OCI-M2 (cell line): Measurements from ENCODE around the gene PLXDC1.

Experiments
- DNase-seq: peaks from one replicate; lab custom pipeline; 2025; ENCODE audit not compliant: unreplicated experiment; lab: John Stamatoyannopoulos, UW

PLXDC1 gene

GRCh38 chr17:39151150-39151942, at the start of gene PLXDC1:
TSS of gene PLXDC1 (minus strand) at chr17:39151637. CDS start at chr17:39151437, 200 bp downstream.
- no peak for DNase-seq

DNA sequence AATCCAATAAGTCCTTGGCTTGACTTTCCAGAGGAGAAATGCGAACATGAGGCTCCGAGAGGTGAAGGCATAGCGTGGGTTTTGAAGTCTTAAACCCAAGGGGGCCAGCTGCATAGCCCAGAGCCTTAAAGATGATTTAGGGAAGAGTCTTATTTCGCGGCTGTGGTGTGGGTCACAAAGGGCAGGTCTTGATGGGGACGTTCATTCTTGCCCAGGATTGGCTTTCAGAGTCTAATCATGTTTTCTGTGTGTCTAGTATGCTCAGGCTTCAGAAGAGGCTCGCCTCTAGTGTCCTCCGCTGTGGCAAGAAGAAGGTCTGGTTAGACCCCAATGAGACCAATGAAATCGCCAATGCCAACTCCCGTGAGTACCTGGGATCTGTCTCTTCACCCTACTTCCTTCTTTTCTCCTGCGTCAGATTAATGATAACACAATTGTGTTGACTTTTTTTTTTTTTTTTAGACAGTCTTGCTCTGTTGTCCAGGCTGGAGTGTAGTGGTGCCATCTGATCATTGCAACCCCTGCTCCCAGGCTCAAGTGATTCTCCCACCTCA, 49.6 kb upstream of the PLXDC1 start:
- DNase-seq, result no peak

- no peak for DNase-seq
Observed at GRCh38 chr17:39200070-39200879, 48.8 kb upstream of the PLXDC1 start, which contains the start of gene RPL19. TSS of gene RPL19 (plus strand) at chr17:39200283. CDS start at chr17:39200345, 62 bp downstream.

- peak; percentile 68 for DNase-seq
Observed at GRCh38 chr17:39199820-39200069, 48.3 kb upstream of the PLXDC1 start.

DNA sequence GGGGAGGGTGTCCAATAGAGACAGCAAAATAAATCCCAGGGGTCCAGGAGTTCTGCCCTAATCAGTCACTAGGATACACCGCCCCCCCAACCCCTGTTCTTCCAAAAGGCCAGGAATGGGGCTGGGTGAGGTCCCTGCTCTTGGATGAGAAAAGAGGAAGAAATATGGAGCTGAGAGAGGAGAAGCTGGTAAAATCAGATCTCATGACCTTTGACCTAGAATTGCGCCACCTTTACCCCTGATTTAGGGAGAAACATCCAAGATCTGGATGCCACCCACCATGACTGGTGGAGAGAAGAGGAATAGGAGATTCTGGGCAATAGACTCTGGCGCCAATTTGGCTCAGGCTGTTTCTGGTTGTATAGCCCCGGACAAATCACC, 46.7 kb upstream of the PLXDC1 start:
- no peak for DNase-seq

- no peak for DNase-seq
Observed at GRCh38 chr17:39197380-39198185, 46.1 kb upstream of the PLXDC1 start, which contains the start of gene CACNB1. TSS of gene CACNB1 (minus strand) at chr17:39197669. CDS start at chr17:39197495, 174 bp downstream.

DNA sequence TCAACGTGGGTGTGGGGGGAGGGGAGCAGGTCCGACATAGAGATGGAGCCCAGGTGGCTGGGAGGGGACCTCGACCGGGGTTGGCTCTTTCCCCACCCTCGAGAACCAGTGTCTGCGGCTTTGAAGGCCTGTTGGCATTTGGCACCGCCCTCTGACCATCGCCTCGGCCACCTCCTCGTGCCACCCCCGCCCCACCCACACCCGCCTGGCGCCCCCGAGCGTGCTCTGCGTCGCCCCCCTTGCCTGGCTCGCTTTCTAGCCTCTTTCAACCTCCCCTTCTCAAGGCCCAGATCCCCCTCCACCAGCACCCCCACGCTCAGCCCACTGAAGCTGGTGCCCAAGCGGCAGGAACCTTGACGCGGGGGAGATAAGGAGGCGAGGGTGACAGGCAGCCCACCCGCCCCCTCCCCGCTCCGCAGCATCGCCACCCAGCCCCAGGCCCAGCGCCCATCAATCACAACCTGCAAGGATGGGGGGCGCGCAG, 45.4 kb upstream of the PLXDC1 start:
- no peak for DNase-seq

- DNase-seq, result no peak
Observed at GRCh38 chr17:39196241-39196807, 44.9 kb upstream of the PLXDC1 start.

DNA sequence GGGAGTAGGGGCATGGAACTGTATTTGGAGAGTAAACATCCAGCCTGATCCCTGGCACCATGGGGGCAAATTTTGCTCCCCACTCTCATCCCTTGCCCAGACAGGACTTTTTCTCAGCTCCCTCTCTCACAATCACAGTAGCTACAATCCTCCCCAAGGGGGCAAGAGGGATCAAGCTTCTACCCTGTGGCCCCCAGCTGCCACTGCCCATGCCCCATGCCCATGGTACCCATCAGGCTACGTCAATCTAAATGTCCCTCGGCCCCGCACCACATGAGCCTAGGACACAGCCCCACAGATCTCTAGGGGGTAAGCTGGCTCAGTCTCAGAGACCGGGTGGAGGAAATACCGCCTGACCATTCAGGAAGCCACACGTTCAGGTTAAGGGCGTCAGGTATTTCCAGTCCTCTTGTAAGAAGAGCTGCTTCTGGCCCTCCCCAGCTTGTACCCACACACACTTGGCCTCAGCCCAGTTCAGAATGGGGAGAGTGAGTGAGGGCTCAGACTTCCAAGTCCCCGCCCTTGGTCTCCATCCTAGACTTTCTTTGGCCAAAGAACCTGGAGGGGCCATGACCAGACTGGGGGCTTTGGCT, 44.2 kb upstream of the PLXDC1 start:
- DNase-seq, result no peak

DNA sequence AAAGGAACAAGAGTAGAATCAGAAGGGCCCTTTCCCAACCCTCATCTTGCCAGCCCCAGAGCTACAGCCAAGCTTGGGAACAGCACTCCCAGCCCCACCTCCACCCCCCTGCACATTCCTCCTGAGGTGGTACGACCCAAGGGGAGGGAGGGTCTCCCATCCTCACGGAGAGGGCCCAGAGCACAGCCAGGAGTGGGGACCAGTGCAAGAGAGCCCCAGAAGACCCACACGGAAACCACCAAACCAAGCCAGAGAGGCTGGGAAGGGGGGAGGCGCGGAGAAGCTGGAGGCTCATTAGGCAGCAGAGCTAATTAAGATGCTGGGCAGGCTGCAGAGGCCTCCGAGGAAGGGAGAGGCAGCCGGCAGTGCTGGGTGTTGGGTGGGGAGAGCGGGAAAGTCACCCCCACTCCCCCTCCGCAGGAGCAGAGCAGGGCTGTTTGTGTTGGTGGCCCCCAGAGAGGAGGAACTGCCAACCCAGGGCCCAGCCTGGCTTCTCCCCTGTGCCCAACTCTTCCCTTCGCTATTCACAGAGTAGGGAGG, 43.6 kb upstream of the PLXDC1 start:
- DNase-seq, result no peak

DNA sequence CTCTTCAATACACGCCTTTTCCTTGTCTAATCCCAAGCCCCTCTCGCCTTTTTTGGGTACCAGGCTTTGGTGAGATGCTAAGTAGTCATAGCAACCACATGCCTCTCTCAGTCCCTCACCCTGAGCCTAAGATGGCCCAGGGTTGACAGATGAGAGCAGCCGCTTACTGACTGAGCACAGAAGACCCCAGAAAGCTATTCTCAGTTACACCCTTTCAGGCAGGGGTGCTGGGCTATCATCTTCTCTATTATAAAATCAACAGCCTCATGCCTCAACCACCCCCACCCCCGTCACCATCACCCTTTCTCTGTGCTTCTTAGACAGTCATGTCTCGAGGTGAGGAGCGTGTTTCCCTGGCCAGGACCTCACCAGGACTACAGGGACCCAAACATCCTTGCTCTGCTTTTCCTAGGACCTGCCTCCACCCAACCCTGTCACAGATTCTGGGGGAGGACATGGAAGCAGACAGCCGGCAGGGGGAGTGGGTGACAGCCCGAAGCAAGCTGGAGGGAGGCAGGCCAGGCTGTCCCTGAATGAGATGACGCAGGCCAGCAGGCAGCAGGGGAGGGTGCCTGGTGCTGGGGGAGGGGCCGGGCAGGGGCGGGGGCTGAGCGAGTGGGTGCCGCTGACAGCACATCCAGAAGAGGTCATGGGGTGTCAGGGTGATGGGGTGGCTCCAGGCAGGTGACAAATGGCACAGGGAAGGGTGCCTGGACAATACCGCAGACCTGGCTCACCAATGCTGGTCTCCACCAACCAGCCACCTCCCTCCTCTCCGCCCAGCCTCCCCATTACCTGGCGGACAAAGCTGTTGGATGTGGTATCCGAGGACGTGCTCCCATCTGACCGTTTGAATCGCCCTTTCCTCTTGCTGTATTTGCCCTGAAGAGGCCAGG, 42.9 kb upstream of the PLXDC1 start:
- no peak for DNase-seq

- DNase-seq, result no peak
Observed at GRCh38 chr17:39193346-39193745, 41.9 kb upstream of the PLXDC1 start.

DNA sequence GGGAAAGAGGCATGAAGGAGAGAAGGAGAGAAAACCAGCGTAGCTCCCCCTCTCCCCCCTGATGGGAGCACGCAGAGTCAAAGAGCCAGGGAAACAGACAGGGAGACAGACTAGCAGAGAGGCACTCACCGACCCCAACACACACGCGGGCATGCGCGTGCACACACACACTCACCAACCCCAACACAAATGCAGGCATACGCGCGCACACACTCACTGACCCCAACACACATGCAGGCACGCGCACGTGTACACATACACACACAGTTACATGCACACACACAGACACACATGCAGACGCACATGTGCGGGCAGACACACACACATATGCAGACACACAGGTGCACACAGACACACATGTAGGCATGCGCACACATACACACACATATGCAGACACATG, 41.5 kb upstream of the PLXDC1 start:
- no peak for DNase-seq

DNA sequence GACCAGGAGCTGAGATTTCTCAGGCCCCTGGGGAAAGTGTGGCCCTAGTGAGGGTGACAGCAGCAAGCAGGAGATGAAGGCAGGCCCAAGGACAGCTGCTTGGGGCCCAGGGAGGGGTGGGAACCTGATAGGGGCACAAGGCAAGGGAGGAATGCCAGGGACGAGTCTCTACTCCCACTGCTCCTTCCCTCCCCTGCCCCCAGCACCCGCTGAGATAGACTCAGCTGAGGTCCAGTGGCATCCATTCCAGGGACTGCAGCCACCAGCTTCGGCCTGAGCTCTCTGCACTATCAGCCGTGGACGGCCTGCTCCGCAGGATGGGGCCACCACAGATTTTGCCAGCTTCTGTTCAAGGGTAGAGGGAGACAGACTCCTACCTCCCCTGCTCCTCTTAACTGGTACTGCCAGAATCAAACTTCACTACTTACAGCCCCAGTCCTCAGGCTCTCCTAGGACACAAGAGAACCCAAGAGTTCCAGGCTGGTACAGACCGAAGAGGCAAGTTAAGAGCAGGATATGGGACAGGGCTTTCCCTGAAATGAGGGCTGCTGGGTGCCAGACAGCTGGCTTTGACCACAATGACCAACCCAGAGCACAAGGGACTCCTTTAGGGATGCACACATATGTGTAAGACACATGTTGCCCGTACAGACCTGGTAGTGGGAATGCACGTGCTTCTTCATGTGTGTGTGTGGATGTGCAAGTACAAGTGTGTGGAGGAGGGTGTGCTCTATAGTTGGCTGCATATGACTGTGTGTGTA, 40.5 kb upstream of the PLXDC1 start:
- DNase-seq, result no peak

DNA sequence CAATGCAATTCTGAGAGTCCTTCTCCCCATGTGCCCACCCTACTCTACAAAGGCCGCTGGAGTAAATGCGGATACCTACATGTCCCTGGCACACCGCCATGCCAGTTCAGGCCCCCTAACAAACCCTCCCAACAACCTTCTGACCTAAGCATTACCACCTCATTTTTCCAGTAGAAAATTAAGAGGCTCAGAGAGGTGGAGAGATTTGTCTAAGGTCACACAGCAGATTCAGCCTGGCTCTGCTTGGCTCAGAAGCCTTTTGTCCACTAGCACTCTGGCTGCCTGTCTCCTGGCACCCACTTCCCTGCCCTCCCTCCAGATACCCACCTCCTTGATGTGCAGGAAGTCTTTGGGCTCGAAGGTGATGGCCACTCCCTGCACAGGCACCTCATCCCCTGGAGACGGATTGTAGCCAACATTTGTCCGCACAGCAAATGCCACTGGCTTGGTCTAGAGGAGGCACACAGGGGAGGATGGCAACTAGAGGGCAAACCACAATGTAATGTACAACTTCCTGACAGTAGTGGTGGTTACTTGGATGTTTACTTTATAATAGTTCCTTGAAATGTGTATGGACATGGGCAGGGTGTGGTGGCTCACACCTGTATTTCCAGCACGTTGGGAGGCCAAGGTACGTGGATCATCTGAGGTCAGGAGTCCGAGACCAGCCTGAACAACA, 35.9 kb upstream of the PLXDC1 start:
- no peak for DNase-seq

DNA sequence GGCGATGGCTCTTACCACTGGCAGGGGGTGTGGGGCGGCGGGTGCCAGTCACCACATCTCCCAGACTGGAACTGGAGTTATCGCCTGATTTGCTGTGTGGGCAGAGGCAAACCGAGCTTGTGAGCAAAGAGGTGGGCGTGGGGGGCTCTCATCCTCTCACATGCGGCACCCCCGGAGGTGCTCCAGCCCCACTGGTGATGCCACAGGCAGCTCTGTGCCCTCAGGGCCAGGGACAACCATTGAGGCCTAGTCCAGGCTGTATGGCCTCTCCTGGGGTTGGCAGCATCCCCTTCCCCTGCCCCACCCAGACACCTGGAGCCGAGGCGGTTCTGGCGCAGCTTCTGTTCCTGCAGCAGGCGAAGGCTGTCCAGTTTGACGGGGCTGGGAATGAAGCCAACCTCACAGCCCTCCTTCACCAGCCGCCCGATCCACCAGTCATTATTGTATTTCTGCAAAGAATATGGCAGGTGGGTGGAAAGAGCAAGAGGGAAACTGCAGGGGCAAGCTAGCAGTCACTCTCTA, 35.1 kb upstream of the PLXDC1 start:
- DNase-seq, result no peak

- DNase-seq, result no peak
Observed at GRCh38 chr17:39183720-39184119, 32.3 kb upstream of the PLXDC1 start.

DNA sequence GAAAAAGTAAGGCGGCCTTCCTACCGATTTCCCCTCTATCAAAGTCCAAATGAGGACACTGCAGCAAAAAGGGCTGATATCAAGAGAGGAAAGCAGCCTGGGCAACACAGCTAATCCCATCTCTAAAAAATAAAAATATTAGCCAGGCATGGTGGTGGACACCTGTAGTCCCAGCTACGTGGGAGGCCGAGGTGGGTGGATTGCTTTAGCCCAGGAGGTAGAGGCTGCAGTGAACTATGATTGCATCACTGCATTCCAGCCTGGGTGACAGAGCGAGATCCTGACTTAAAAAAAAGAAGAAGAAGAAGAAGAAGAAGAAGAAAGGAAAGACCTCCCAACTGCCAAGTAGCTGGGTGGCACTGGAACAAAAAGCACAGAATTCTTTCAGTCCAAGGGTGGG, 31.6 kb upstream of the PLXDC1 start:
- DNase-seq, result no peak
